IMR-90 (cell line): ENCODE data around the gene TTC9. TPM values are rescaled to one million over a fixed set of nuclear protein-coding genes. Genes with fewer than 3 reads are reported as not detected.

Experiments
- ATAC-seq: fragments of 200-7000 bp; cut with Tn5 transposase; 2 replicates; pipeline ENCODE4 v1.9.1; 2020; ENCODE audit warnings: low read depth, mild to moderate bottlenecking, moderate library complexity
- BruUV-seq: library from RNA; stranded (reverse); fragments of 400-500 nt; replicated peaks from 2 replicates; lab custom pipeline; 2021; lab: Mats Ljungman, UMichigan
- CTCF ChIA-PET: fragments of 300-600 bp; formaldehyde crosslinking; extraction: SDS; loops from one replicate; lab custom pipeline; 2021; ENCODE audit warnings: antibody characterized with exemption; lab: Yijun Ruan, JAX
- POLR2A ChIA-PET: fragments of 300-600 bp; sonication (Branson Sonifier 250); formaldehyde crosslinking; loops from one replicate; lab custom pipeline; 2022; ENCODE audit warnings: antibody characterized with exemption; ENCODE audit not compliant: unreplicated experiment; lab: Charles Lee
- DNase-seq: peaks from one replicate; pipeline ENCODE4 v3.0.0; 2013
- H2AFZ ChIP-seq: replicated peaks from 2 replicates; pipeline ENCODE3; 2013; ENCODE audit warnings: low read length, mild to moderate bottlenecking; ENCODE audit not compliant: poor library complexity
- H2AK5ac ChIP-seq: 2 replicates; pipeline ENCODE4 v1.6.1; 2013; ENCODE audit warnings: low read depth, low read length, inconsistent platforms
- H2AK9ac ChIP-seq: replicated peaks from 2 replicates; pipeline ENCODE3; 2013; ENCODE audit warnings: mild to moderate bottlenecking, low read depth, low read length, moderate library complexity; ENCODE audit not compliant: poor library complexity
- H2BK120ac ChIP-seq: 2 replicates; pipeline ENCODE4 v1.6.1; 2013; ENCODE audit warnings: low read depth, low read length, inconsistent platforms
- H2BK15ac ChIP-seq: 3 replicates; pipeline ENCODE4 v1.6.1; 2013; ENCODE audit warnings: low read depth, low read length, inconsistent platforms
- H2BK20ac ChIP-seq: 2 replicates; pipeline ENCODE4 v1.6.1; 2013; ENCODE audit warnings: low read depth, mild to moderate bottlenecking, inconsistent platforms, low read length, moderate library complexity
- H2BK5ac ChIP-seq: 2 replicates; pipeline ENCODE4 v1.6.1; 2013; ENCODE audit warnings: mild to moderate bottlenecking, low read depth, low read length, inconsistent platforms; ENCODE audit not compliant: poor library complexity, severe bottlenecking
- H3K14ac ChIP-seq: replicated peaks from 2 replicates; pipeline ENCODE4 v1.6.1; 2013; ENCODE audit warnings: low read depth, low read length, inconsistent platforms
- H3K18ac ChIP-seq: 2 replicates; pipeline ENCODE4 v1.6.1; 2013; ENCODE audit warnings: low read depth, low read length, control low read depth
- H3K23ac ChIP-seq: 2 replicates; pipeline ENCODE4 v1.6.1; 2013; ENCODE audit warnings: low read depth, low read length, inconsistent platforms
- H3K27ac ChIP-seq: 2 replicates; pipeline ENCODE4 v1.5.1; 2013; ENCODE audit warnings: mild to moderate bottlenecking, control low read depth, low read length; ENCODE audit not compliant: insufficient read depth
- H3K27me3 ChIP-seq: 2 replicates; pipeline ENCODE4 v1.6.1; 2013; ENCODE audit warnings: low read length; ENCODE audit not compliant: control insufficient read depth, insufficient read depth
- H3K36me3 ChIP-seq: 2 replicates; pipeline ENCODE4 v1.6.1; 2013; ENCODE audit warnings: low read length, mixed read lengths; ENCODE audit not compliant: control insufficient read depth, insufficient read depth
- H3K4ac ChIP-seq: 2 replicates; pipeline ENCODE4 v1.6.1; 2013; ENCODE audit warnings: low read depth, low read length, inconsistent platforms
- H3K4me1 ChIP-seq: 2 replicates; pipeline ENCODE4 v1.6.1; 2013; ENCODE audit warnings: low read length, mixed read lengths; ENCODE audit not compliant: control insufficient read depth, insufficient read depth
- H3K4me2 ChIP-seq: 2 replicates; pipeline ENCODE4 v1.6.1; 2013; ENCODE audit warnings: low read depth, mild to moderate bottlenecking, control low read depth, low read length, moderate library complexity
- H3K4me3 ChIP-seq: 2 replicates; pipeline ENCODE4 v1.5.1; 2013; ENCODE audit warnings: low read depth, mild to moderate bottlenecking, control low read depth, low read length, moderate library complexity; ENCODE audit not compliant: insufficient read depth
- H3K56ac ChIP-seq: 2 replicates; pipeline ENCODE4 v1.6.1; 2013; ENCODE audit warnings: low read length, inconsistent platforms; ENCODE audit not compliant: insufficient read depth; ENCODE audit errors: extremely low read depth
- H3K79me1 ChIP-seq, 2 experiments: 2 replicates each; pipeline ENCODE4 v1.6.1; 2013; ENCODE audit warnings: low read length in 2 of 2, inconsistent platforms in 1 of 2, low read depth in 1 of 2
- H3K9ac ChIP-seq: 2 replicates; pipeline ENCODE4 v1.6.1; 2013; ENCODE audit warnings: low read depth, low read length, control low read depth
- H3K9me1 ChIP-seq: 2 replicates; pipeline ENCODE4 v1.6.1; 2013; ENCODE audit warnings: low read length, inconsistent platforms; ENCODE audit not compliant: insufficient read depth
- H3K9me3 ChIP-seq: 2 replicates; pipeline ENCODE4 v1.6.1; 2013; ENCODE audit warnings: low read length; ENCODE audit not compliant: control insufficient read depth, insufficient read depth
- H4K20me1 ChIP-seq: 2 replicates; pipeline ENCODE4 v1.6.1; 2013; ENCODE audit warnings: low read length, inconsistent platforms; ENCODE audit not compliant: insufficient read depth
- H4K5ac ChIP-seq: 2 replicates; pipeline ENCODE4 v1.6.1; 2013; ENCODE audit warnings: mild to moderate bottlenecking, low read depth, low read length, control low read depth
- H4K8ac ChIP-seq, 2 experiments: 2 replicates each; pipeline ENCODE4 v1.6.1; 2013; ENCODE audit warnings: low read depth in 2 of 2, low read length in 2 of 2, control low read depth in 1 of 2, inconsistent platforms in 1 of 2
- H4K91ac ChIP-seq: 2 replicates; pipeline ENCODE4 v1.6.1; 2013; ENCODE audit warnings: low read depth, low read length, inconsistent platforms; ENCODE audit not compliant: insufficient read depth
- ELK1 ChIP-seq: fragments of 150-350 bp; IDR thresholded peaks from 2 replicates; pipeline ENCODE4 v1.6.1; 2016; ENCODE audit warnings: low read depth, mild to moderate bottlenecking, low read length, moderate library complexity, borderline replicate concordance
- MAZ ChIP-seq: IDR thresholded peaks from 2 replicates; pipeline ENCODE4 v1.6.1; 2012; ENCODE audit warnings: low read depth, mild to moderate bottlenecking, low read length, improper control_type of control experiment, moderate library complexity, borderline replicate concordance
- WGBS, 2 experiments: methylation state at CpG; one replicate each; pipeline versions ENCODE4 v1.1.5 to v1.1.7; 2013; ENCODE audit warnings: missing lambda C conversion rate in 2 of 2; ENCODE audit not compliant: insufficient read length in 1 of 2; ENCODE audit errors: extremely low coverage in 2 of 2; 5-methylcytosine and 5-hydroxymethylcytosine counted together
- dilution Hi-C: fragments of 300-500 bp; cut with HindIII; formaldehyde crosslinking; loops from one replicate; pipeline ENCODE4 v1.14.3; 2018; ENCODE audit warnings: low sequenced_read_pairs; ENCODE audit not compliant: unreplicated experiment
- in situ Hi-C: fragments of 300-500 bp; cut with MboI; formaldehyde crosslinking; loops from 3 replicates; pipeline ENCODE4 v1.14.3; 2019; ENCODE audit warnings: low sequenced_read_pairs, inconsistent platforms, mixed read lengths
- intact Hi-C: fragments of 100-400 bp; cut with micrococcal nuclease; formaldehyde crosslinking; loops from 2 replicates; pipeline ENCODE4 v1.10.0; 2022
- polyA plus RNA-seq, 3 experiments: library from polyadenylated mRNA; depleted of rRNA; stranded (reverse); fragments of >200 nt; gene quantifications; 2 replicates each; pipeline ENCODE4 v1.2.3, GENCODE V29; 2012; ENCODE audit warnings: low replicate concordance in 1 of 3
- total RNA-seq: library from RNA; depleted of rRNA; stranded (reverse); fragments of >200 nt; gene quantifications from 2 replicates; pipeline ENCODE4 v1.2.3, GENCODE V29; 2012

TTC9 gene
- total and polyA plus RNA-seq, 2 of the 4 experiments (the other 2 are of a cell fraction): 0.02 TPM; not detected in 1

DNA sequence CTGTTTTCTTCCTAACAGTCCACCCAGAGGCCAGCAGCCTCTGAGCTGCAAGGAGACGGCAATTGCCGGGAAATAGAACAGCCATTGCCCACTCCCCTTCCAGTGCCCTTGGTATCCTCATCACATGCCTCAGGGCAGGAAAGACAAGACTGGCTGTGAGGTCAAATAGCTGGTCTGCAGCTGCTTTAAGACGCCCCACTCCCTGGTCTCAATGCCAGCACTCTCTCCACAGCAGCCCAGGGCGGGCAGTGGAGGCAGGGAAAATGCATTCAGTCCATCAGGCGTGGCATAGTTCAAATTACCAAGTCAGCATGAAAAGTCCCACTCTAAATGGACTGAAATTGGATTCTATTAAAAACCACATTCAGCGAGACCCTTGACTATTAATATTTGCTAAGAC lies 35.6 kb downstream of the TTC9 start:
- WGBS, 2 experiments: no CpG with 5 or more reads among the region's 6 CpGs
- no peak overlapping the region for H3K4me3 ChIP-seq
- no peak overlapping the region for H2BK120ac ChIP-seq
- no peak overlapping the region for H3K27ac ChIP-seq
- no peaks in the 10 kb centered on the region for H3K4me1 ChIP-seq
- H4K20me1 ChIP-seq: no peaks in the 10 kb centered on the region
- no peak overlapping the region for H2AK9ac ChIP-seq
- H3K14ac ChIP-seq: no peak overlapping the region
- H2BK5ac ChIP-seq: no peak overlapping the region
- dilution Hi-C loops: no loop called here
- TF ChIP-seq ELK1 (no peak), MAZ (no peak)
- CTCF ChIA-PET: no interaction called here
- H3K9me1 ChIP-seq: no peaks in the 10 kb centered on the region
- no peak overlapping the region for H3K56ac ChIP-seq
- H4K8ac ChIP-seq: no peak overlapping the region
- no peak for DNase-seq
- H4K5ac ChIP-seq: no peak overlapping the region
- intact Hi-C loops: no loop called here
- no peak overlapping the region for H3K4me2 ChIP-seq
- POLR2A ChIA-PET: no interaction called here
- BruUV-seq: no TSS peak
- H2BK15ac ChIP-seq: no peak overlapping the region
- no peak overlapping the region for H4K91ac ChIP-seq
- no peak overlapping the region for H2AFZ ChIP-seq
- no peak overlapping the region for H3K23ac ChIP-seq
- H3K36me3 ChIP-seq: no peaks in the 10 kb centered on the region
- H3K9ac ChIP-seq: no peak overlapping the region
- no peak overlapping the region for H3K18ac ChIP-seq
- H3K27me3 ChIP-seq: peaks cover 8% of the 10 kb centered on the region; the same call in 1 of the 2 replicates
- no peak overlapping the region for H2BK20ac ChIP-seq
- H2AK5ac ChIP-seq: no peak overlapping the region
- ATAC-seq: no peak
- H3K4ac ChIP-seq: no peak overlapping the region
- H3K9me3 ChIP-seq: no peaks in the 10 kb centered on the region
- in situ Hi-C loops: no loop called here
- H3K79me1 ChIP-seq: no peaks in the 10 kb centered on the region
